Measurements from ENCODE around the gene GDF11.

GDF11 gene

GRCh38 chr12:55723516-55724225, 19.3 kb upstream of the GDF11 start:
- no peak for DNase-seq (ENCODE audit: low read depth, low spot score)

DNA sequence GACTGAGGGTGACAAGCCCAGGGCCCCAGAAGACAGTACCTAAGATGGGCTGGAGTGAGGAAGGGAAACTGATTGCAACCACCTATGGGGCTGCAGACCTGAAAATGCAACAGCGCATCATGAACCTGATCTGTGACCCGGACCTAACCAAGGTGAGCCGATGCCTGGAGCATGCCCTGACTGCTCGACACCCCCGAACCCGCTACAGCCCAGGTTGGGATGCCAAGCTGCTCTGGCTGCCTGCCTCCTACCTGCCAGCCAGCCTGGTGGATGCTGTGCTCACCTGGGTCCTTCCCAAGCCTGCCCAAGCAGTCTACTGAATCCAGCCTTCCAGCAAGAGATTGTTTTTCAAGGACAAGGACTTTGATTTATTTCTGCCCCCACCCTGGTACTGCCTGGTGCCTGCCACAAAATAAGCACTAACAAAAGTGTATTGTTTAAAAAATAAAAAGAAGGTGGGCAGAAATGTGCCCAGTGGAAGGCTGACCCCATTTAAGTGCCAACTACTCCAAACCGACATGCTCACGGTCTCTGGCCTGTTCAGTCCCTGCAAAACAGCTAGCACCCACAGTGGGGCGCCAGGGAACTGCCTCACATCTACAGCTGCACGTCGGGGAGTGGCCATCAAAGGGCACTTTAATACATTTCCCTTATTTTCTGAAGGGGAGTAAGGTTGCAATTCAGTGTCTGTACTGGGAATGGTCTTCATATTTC, 18.5 kb upstream of the GDF11 start:
- no peak for DNase-seq (ENCODE audit: low read depth, low spot score)

- DNase-seq (ENCODE audit: low read depth, low spot score), result no peak
Observed at GRCh38 chr12:55724940-55725309, 18.0 kb upstream of the GDF11 start.

DNA sequence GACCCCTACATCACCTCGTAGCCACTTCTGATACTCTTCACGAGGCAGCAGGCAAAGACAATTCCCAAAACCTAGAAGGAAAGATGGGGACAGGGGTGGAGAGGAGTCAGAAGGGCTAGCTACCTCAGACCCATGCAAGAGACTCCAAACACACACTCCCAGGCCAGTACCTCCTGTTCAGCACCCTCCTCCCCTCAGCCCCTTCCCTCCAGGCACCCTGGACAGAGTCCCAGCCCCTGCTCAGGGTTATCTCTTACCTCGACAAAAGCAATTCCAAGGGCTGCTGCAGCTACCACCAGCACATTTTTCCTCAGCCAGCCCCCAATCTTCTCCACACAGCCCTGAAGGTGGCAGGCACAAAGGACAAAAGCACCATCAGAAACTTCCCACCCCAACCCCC, 17.4 kb upstream of the GDF11 start:
- DNase-seq (ENCODE audit: low read depth, low spot score), result no peak

DNA sequence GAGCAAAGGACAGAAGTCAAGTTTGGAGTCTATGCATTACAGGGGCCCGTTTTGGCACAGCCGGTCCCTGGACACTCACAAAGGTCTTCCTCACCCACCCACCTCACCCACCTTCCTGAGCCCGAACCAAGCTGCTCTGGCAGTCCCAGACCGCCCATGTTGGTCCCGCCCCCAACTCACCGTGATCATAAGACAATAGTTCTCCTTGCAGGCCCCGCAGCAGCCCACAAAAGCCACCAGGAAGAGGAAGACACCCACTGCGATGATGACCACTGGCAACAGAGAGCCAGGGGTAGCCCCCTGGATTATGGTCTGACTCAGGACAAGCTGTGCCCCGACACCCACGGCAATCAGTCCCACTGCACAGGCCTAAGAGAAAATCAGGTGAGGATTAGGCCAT, 16.0 kb upstream of the GDF11 start:
- DNase-seq (ENCODE audit: low read depth, low spot score), result no peak

GRCh38 chr12:55727643-55728185, 15.2 kb upstream of the GDF11 start:
- DNase-seq (ENCODE audit: low read depth, low spot score), result no peak

DNA sequence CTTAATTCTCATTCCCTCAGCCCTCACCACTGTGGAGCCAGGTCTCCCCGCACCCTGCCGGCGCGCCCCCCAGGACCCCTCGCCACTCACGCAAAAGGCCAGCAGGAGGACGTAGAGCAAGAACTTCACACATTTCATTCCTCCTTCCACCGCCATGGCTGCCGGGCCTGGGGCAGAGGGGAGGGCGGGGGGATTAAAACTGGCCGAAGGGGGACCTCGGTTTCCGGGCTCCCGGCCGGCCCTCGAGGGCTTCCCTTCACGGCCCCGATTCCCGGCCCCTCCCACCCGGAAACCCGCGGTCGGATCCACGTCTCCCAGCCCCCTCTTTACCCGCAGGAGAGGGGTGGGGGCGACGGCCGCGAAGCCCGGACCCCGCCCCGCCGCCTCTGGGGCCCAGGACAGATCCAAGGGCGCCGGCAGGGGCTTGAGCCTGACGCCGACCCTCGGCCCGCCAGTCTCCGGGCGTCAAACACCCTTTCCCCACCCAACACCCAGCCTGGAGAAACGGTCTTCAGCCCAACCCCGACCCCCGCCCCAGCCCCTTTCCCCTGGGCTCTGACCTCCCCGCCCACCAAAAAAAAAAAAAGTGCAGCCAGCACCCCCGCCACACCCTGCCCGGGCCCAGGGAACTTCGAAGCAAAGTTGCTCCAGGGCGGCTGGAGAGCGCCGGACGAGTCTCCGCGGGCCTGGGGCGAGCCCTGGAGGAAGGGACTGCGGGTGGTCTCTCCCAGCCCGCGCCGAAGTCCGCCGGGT, 14.6 kb upstream of the GDF11 start:
- DNase-seq (ENCODE audit: low read depth, low spot score), result no peak

DNA sequence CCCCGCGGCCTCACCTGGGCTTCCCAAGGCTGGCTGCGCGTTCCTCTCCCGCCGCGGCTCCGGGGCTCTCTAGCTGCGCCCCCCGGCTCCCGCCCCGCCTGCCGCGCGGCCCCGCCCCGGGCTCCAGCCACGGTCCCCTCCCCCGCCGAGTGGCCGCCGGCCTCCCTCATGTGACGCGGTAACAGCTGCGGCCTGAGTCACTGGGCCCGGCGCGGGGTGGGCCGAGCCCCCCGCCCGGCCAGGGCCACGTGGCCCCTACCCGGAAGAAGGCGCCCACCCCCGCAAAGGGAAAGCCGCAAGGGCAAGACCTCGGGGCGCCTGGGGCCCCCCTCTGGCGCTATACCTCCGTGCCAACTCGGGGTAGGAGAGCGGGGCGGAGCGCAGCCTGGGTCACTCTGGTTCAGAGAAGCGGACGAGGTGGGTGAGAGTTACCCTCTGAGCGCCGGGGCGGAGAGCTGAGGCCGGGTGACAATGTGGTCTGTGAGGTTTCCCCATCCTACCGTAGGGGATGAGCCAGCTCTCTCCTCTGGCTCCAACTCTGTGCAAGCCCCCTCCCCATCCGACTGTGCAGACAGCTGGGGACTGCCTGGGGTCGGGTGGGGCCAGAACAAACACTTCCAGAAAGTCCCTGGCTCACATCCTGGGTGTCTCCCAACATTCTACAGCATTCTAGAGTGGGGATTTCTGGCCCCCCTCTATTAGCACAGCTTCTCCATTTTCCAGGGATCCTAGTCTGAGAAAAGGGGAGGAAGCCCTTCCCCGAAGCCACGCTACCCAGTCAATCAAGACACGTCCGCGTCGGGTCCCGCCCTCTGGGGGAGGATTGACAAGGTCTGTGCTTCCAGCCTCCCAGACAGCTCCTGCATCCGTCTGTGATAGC, 13.7 kb upstream of the GDF11 start, which contains the start of gene CD63:
TSS of gene CD63 (minus strand) at position 71 of the 880 bp plus-strand sequence. CDS start 668 bp downstream, outside the sequence.
- DNase-seq (ENCODE audit: low read depth, low spot score), result peak; percentile 93

DNA sequence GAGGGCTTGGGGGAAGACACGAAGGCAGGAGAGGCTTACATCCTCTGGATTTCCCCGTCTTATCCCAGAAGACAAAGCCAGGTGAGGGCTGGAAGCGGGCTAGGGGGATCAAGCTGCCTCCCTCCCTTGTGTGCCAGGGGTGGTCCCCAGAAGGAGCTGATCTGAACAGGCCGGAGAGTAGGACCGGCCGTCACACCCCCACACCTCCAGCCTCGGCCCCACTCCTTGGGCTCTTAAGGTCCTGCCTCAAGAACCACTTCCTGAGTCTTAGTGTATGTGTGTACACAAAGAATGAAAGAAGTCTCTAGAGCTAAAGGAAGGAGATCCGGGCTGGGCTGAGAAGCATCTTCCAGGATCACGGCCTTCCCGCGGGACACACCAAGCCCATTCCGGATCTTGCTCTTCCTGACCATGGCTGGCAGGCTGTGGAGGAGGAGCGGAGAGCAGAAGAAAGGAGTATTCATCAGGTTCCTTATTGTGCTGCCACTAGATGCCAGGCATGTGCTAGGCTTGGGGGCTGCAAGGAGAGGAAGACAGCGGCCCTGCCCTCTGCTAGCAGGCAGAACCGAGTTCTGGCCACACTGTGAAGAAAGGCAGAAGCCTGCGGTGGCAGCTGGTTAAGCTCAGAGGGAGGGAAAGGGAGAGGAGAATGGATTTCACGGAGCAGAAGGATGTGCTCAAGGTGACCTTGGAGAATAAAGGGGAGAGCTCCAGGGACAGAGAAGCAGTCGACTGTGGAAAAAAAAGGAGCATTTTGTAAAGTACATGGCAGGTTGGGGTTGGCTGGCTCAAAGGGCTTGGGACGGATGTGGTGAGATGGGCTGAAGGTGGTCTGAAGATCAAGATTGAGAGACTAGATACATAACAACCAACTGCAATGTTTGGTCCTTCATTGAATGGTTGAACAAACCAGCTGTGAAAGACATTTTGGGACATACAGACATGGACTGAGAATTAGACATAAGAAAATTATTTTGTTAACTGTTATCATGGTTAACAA, 12.8 kb upstream of the GDF11 start:
- DNase-seq (ENCODE audit: low read depth, low spot score), result no peak

DNA sequence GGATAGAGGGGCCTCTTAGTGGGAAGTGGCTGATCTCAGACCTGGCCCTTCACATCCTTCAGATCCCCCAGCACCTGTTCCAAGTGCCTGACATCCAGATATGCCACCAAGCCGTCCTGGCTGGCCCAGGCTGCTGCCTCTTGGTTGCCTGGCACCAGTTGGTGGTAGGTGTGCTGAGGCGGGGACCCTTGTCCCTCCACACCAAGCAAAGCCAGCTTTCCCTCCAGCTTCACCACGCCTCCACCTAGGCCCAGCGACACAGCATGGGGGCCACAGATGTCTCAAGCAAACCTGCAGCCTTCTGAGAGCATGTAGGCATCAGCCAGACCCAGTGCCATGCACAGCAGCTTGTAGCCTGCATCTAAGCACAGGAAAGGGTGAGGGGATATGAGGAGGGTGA, 10.6 kb upstream of the GDF11 start:
- no peak for DNase-seq (ENCODE audit: low read depth, low spot score)

GRCh38 chr12:55733021-55733555, 9.8 kb upstream of the GDF11 start:
- DNase-seq (ENCODE audit: low read depth, low spot score), result no peak

GRCh38 chr12:55733858-55734257, 9.1 kb upstream of the GDF11 start:
- DNase-seq (ENCODE audit: low read depth, low spot score), result no peak

GRCh38 chr12:55734595-55734994, 8.3 kb upstream of the GDF11 start:
- no peak for DNase-seq (ENCODE audit: low read depth, low spot score)

- DNase-seq (ENCODE audit: low read depth, low spot score), result no peak
Observed at GRCh38 chr12:55736076-55736475, 6.8 kb upstream of the GDF11 start.

GRCh38 chr12:55736780-55737580, 5.9 kb upstream of the GDF11 start:
- DNase-seq (ENCODE audit: low read depth, low spot score), result no peak

DNA sequence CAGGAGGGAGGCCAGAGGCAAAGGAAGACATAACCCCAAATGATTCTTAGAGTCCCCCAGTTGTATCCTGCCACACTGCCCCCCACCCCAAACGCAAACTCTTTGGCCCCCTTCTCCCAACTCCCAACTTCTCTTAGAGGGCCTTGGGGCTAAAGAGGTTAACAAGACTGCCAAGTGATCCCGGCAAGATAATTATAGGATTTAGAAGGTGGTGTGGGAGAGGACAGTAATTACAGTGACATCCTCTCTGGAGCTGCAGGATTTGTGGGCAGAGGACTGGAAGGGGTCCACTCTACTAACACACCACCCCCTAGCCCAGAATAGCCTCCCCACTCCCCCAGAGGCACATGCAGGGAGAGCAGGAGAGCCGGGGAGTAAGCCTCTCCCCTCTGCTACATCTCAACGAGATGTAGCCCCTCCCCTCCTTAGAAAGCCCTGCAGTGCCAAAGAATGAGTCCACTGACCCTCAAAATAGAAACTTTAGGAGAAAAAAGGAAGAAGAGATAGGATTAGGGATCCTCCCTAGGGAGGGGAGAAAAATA, 5.3 kb upstream of the GDF11 start:
- no peak for DNase-seq (ENCODE audit: low read depth, low spot score)

DNA sequence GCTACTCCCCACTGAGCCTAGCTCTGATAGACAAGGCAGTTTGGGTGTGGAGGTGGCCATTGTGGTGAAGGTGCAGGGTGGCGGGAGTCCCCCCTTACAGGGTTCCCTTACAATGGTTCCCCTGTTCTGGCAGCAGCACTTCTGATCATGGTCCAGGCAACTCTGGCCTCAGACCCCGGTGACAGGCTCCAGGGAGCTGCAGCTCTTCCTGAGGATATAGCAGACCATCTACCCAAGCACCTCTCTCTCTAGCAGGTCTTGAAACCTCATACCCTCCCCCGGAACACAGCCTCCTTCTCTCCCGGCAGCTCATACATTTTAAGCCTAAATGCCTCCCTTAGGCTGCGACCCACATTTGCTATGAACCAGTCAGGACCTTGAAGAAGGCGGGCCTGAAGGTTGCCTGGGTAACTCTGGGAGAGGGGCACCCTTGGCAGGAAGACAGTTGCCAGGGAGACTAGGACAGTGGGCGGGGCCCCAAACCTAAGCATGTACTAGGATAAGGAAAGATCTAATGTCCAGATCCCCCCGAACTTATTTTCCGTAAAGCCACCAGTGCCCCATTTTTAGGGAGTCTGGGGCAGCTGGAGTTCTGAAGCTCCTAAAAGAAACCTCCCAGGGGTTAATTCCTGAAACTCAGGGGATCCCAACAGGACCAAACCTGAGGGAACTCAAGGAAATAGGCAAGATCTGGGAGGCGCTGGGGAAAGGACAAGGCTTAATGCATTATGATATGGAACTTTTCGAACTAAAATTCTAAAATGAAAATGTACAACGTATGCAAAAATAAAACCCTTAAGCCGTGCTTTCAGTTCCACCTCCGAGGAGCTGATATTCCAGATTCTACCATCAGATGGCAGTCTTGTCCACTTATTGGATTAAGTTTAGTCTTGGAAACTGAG, 4.5 kb upstream of the GDF11 start:
- no peak for DNase-seq (ENCODE audit: low read depth, low spot score)

GRCh38 chr12:55739025-55739378, 3.9 kb upstream of the GDF11 start:
- DNase-seq (ENCODE audit: low read depth, low spot score), result no peak

Data from brain pericyte (primary cell).